HCT116 (cell line): ENCODE measurements around the gene CFAP97.

Experiments
- CTCF ChIP-seq, 3 experiments: fragments of 200-600 bp in 1 of 3; sonication (generic) in 1 of 3; IDR thresholded peaks in 2 of 3; conservative IDR thresholded peaks in 1 of 3; 2 replicates each; pipeline ENCODE4 v1.5.1; 2012 to 2017; ENCODE audit warnings: low read depth in 2 of 3, low read length in 2 of 3, antibody characterized with exemption in 1 of 3, borderline replicate concordance in 1 of 3, control low read depth in 1 of 3, mild to moderate bottlenecking in 1 of 3, mixed read lengths in 1 of 3, mixed run types in 1 of 3, moderate library complexity in 1 of 3; ENCODE audit not compliant: insufficient read depth in 1 of 3
- TCF7L2 ChIP-seq: IDR thresholded peaks from 2 replicates; pipeline ENCODE4 v1.7.0; 2011; ENCODE audit warnings: borderline replicate concordance, inconsistent platforms; ENCODE audit not compliant: insufficient read depth, insufficient read length; ENCODE audit errors: extremely low read depth

GRCh38 chr4:185244763-185245162 is 41.0 kb upstream of the CFAP97 start:
- no peak for TF ChIP-seq TCF7L2
- no peak for TF ChIP-seq CTCF (IDR thresholded peaks at IDR 0.05 in 2 of 3, conservative IDR thresholded peaks at IDR 0.05 in 1 of 3; ENCODE audit: borderline replicate concordance in 1 of 3, insufficient read depth in 1 of 3, low read depth in 2 of 3, low read length in 2 of 3)
